RWPE2 (cell line): Measurements from ENCODE around the gene PDIK1L.

Experiments
- ATAC-seq: fragments of 200-7000 bp; cut with Tn5 transposase; 3 replicates; pipeline ENCODE4 v1.9.1; 2021; ENCODE audit warnings: low read depth
- DNase-seq: peaks from one replicate; pipeline ENCODE4 v3.0.0-alpha.2; 2020; ENCODE audit warnings: low spot score
- H3K27ac ChIP-seq: fragments of 450-650 bp; 2 replicates; pipeline ENCODE4 v1.5.1; 2017; ENCODE audit warnings: mild to moderate bottlenecking; ENCODE audit not compliant: poor library complexity, severe bottlenecking
- H3K27me3 ChIP-seq: fragments of 250-450 bp; sonication (Bioruptor Pico); 2 replicates; pipeline ENCODE4 v1.5.1; 2021; ENCODE audit warnings: mild to moderate bottlenecking, moderate library complexity; ENCODE audit not compliant: insufficient read depth, poor library complexity, severe bottlenecking
- H3K36me3 ChIP-seq: fragments of 250-450 bp; sonication (Bioruptor Pico); 2 replicates; pipeline ENCODE4 v1.5.1; 2020; ENCODE audit warnings: low read depth, mild to moderate bottlenecking, moderate library complexity
- H3K4me1 ChIP-seq: fragments of 250-450 bp; sonication (Bioruptor Pico); 2 replicates; pipeline ENCODE4 v1.5.1; 2021; ENCODE audit warnings: mild to moderate bottlenecking, moderate library complexity; ENCODE audit not compliant: insufficient read depth, poor library complexity, severe bottlenecking
- H3K4me3 ChIP-seq: fragments of 250-450 bp; sonication (Bioruptor Pico); 2 replicates; pipeline ENCODE4 v1.5.1; 2021; ENCODE audit warnings: mild to moderate bottlenecking, moderate library complexity; ENCODE audit not compliant: severe bottlenecking
- H3K9me3 ChIP-seq: fragments of 250-450 bp; sonication (Bioruptor Pico); 2 replicates; pipeline ENCODE4 v1.5.1; 2021; ENCODE audit warnings: mild to moderate bottlenecking, moderate library complexity; ENCODE audit not compliant: severe bottlenecking
- TF ChIP-seq, protein P1 (sequence below): fragments of 450-650 bp; IDR thresholded peaks from one replicate; pipeline ENCODE4 v1.5.1; 2017; ENCODE audit warnings: mild to moderate bottlenecking, moderate library complexity; ENCODE audit not compliant: poor library complexity, severe bottlenecking

Gene PDIK1L

GRCh38 chr1:26069941-26070295, 41.7 kb upstream of the PDIK1L start:
- Histone ChIP-seq H3K9me3 (no peaks in the 10 kb centered on the region), H3K4me3 (no peak overlapping the region), H3K27me3 (no peaks in the 10 kb centered on the region), H3K27ac (no peak overlapping the region), H3K4me1 (no peaks in the 10 kb centered on the region), H3K36me3 (no peaks in the 10 kb centered on the region)
- TF ChIP-seq, protein P1, sequence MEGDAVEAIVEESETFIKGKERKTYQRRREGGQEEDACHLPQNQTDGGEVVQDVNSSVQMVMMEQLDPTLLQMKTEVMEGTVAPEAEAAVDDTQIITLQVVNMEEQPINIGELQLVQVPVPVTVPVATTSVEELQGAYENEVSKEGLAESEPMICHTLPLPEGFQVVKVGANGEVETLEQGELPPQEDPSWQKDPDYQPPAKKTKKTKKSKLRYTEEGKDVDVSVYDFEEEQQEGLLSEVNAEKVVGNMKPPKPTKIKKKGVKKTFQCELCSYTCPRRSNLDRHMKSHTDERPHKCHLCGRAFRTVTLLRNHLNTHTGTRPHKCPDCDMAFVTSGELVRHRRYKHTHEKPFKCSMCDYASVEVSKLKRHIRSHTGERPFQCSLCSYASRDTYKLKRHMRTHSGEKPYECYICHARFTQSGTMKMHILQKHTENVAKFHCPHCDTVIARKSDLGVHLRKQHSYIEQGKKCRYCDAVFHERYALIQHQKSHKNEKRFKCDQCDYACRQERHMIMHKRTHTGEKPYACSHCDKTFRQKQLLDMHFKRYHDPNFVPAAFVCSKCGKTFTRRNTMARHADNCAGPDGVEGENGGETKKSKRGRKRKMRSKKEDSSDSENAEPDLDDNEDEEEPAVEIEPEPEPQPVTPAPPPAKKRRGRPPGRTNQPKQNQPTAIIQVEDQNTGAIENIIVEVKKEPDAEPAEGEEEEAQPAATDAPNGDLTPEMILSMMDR: no peak
- no peak for DNase-seq
- no peak for ATAC-seq

GRCh38 chr1:26070296-26070962, 41.2 kb upstream of the PDIK1L start:
- H3K9me3 ChIP-seq: no peaks in the 10 kb centered on the region
- no peak overlapping the region for H3K4me3 ChIP-seq
- DNase-seq (no peak), ATAC-seq (no peak)
- H3K27me3 ChIP-seq: no peaks in the 10 kb centered on the region
- TF ChIP-seq, protein P1: no peak
- no peaks in the 10 kb centered on the region for H3K36me3 ChIP-seq
- no peak overlapping the region for H3K27ac ChIP-seq
- H3K4me1 ChIP-seq: no peaks in the 10 kb centered on the region

DNA sequence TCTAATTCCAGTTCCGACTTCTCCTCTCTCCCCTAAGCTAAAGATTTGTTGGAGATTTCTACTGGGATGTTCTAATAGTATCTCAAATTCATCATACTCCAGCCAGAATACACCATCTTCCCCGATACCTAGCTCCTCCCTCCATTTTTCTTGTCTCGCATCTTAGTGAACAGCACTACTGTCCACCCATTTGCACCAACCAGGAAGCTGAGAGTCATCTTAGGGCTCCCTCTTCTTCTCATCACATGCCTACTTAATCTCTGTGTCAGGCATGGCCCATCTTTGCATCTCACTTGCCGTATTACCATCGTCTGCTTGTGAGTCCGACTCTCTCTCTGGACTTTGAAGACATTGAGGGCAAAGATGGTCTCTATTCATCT, 40.7 kb upstream of the PDIK1L start:
- TF ChIP-seq, protein P1: no peak
- Histone ChIP-seq H3K9me3 (no peaks in the 10 kb centered on the region), H3K27me3 (no peaks in the 10 kb centered on the region), H3K4me1 (no peaks in the 10 kb centered on the region), H3K27ac (no peak overlapping the region), H3K4me3 (no peak overlapping the region), H3K36me3 (no peaks in the 10 kb centered on the region)
- no peak for DNase-seq
- no peak for ATAC-seq

DNA sequence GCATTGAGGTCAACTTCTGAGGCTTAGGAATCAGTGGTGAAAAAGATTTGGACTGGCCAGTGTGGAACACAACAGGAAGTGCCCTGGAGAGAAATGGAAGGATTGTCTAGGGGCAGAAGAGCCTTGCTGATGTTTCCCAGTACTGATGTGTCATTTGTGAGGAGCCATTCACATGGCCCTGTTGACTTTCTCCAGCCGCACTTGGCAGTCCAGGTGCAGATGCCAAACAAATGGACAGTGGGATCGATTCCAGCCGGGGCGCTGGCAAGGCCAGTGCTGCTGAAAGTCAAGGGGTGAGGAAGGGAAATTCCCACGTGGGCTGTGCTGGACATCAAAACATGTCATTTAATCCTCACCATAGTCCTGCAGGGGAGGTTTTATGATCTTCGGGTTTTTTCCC, 39.3 kb upstream of the PDIK1L start:
- TF ChIP-seq, protein P1: no peak
- Histone ChIP-seq H3K4me1 (no peaks in the 10 kb centered on the region), H3K9me3 (no peaks in the 10 kb centered on the region), H3K27ac (no peak overlapping the region), H3K27me3 (no peaks in the 10 kb centered on the region), H3K36me3 (no peaks in the 10 kb centered on the region), H3K4me3 (no peak overlapping the region)
- DNase-seq (no peak), ATAC-seq (no peak)

GRCh38 chr1:26075421-26076144, 36.0 kb upstream of the PDIK1L start:
- TF ChIP-seq, protein P1: no peak
- DNase-seq (no peak), ATAC-seq (no peak)
- Histone ChIP-seq H3K27me3 (no peaks in the 10 kb centered on the region), H3K4me1 (no peaks in the 10 kb centered on the region), H3K27ac (no peak overlapping the region), H3K36me3 (no peaks in the 10 kb centered on the region), H3K4me3 (no peak overlapping the region), H3K9me3 (no peaks in the 10 kb centered on the region)
